Activated CD4-positive, alpha-beta T cell treated with anti-CD3 and anti-CD28 coated beads, Interleukin-2, amount 10 ng/mL, durations not matched to agents 7 days and 5 days (primary cell): Measurements from ENCODE around the gene TGFB2. TPM values are rescaled to one million over a fixed set of nuclear protein-coding genes. Genes with fewer than 3 reads are reported as not detected.

Experiments used
- CTCF ChIA-PET: fragments of 350-600 bp; sonication (Branson Sonifier 250); formaldehyde crosslinking; loops from one replicate; lab custom pipeline; 2021; ENCODE audit warnings: antibody characterized with exemption; lab: Charles Lee
- POLR2A ChIA-PET: fragments of 350-600 bp; sonication (Branson Sonifier 250); formaldehyde crosslinking; loops from one replicate; lab custom pipeline; 2021; ENCODE audit warnings: antibody characterized with exemption; lab: Charles Lee
- DNase-seq: peaks from one replicate; pipeline ENCODE4 v3.0.0-alpha.2; 2020
- H3K27ac Mint-ChIP-seq: one replicate; pipeline ENCODE4 v1.8.0; 2021; ENCODE audit warnings: mild to moderate bottlenecking, moderate library complexity, mixed read lengths
- H3K27me3 Mint-ChIP-seq: one replicate; pipeline ENCODE4 v1.8.0; 2021; ENCODE audit warnings: mixed read lengths
- H3K36me3 Mint-ChIP-seq: one replicate; pipeline ENCODE4 v1.8.0; 2021; ENCODE audit warnings: low read depth, mixed read lengths
- H3K4me1 Mint-ChIP-seq: one replicate; pipeline ENCODE4 v1.8.0; 2021; ENCODE audit warnings: mixed read lengths
- H3K4me3 Mint-ChIP-seq: one replicate; pipeline ENCODE4 v1.8.0; 2021; ENCODE audit warnings: mild to moderate bottlenecking, moderate library complexity, mixed read lengths
- H3K9me3 Mint-ChIP-seq: one replicate; pipeline ENCODE4 v1.8.0; 2021; ENCODE audit warnings: mixed read lengths
- total RNA-seq, 2 experiments: library from RNA; stranded (reverse); gene quantifications; one replicate each; pipeline ENCODE4 v1.2.3, GENCODE V29; 2021

Gene TGFB2
- total RNA-seq, 2 experiments from 2014 or later: not detected

DNA sequence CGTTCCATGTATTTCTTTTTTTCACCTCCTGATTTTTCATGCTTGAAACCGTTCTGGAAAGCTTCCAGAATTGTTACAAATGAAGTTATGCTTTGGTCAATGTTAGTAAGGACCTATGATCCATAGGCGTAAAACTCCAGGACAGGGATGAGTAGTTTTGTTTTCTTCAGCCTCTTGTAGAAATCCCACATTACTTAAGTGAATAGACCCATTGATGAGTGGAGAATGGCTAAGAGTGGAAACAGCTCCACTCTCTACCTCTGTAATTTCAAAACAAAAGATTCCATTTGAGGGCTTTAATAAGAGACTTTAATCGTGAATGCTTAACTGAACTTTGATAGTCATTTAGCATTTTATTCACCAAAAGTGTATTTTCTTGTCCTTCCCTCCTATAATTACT, 3.0 kb upstream of the TGFB2 start:
- Mint-ChIP-seq H3K27ac (no peak overlapping the region), H3K36me3 (no peaks in the 10 kb centered on the region), H3K4me1 (no peaks in the 10 kb centered on the region), H3K4me3 (no peak overlapping the region), H3K27me3 (peaks cover 13% of the 10 kb centered on the region), H3K9me3 (no peaks in the 10 kb centered on the region)
- POLR2A ChIA-PET: interaction anchor here (0.6 kb wide), 1 partner anchor 34 kb away, joined by 3 read pairs; no protein-coding TSS in a partner anchor
- no peak for DNase-seq
- CTCF ChIA-PET: interaction anchor here (1.3 kb wide), 1 partner anchor 20 kb away, joined by 3 read pairs; no protein-coding TSS in a partner anchor

DNA sequence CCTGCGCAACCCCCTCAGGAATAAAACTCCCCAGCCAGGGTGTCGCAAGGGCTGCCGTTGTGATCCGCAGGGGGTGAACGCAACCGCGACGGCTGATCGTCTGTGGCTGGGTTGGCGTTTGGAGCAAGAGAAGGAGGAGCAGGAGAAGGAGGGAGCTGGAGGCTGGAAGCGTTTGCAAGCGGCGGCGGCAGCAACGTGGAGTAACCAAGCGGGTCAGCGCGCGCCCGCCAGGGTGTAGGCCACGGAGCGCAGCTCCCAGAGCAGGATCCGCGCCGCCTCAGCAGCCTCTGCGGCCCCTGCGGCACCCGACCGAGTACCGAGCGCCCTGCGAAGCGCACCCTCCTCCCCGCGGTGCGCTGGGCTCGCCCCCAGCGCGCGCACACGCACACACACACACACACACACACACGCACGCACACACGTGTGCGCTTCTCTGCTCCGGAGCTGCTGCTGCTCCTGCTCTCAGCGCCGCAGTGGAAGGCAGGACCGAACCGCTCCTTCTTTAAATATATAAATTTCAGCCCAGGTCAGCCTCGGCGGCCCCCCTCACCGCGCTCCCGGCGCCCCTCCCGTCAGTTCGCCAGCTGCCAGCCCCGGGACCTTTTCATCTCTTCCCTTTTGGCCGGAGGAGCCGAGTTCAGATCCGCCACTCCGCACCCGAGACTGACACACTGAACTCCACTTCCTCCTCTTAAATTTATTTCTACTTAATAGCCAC, 696 bp downstream of the TGFB2 start:
- peaks cover 45% of the 10 kb centered on the region for H3K27me3 Mint-ChIP-seq
- H3K4me3 Mint-ChIP-seq: no peak overlapping the region
- DNase-seq: peak; percentile 19
- H3K27ac Mint-ChIP-seq: peak overlapping the region; percentile 14
- H3K36me3 Mint-ChIP-seq: no peaks in the 10 kb centered on the region
- H3K9me3 Mint-ChIP-seq: no peaks in the 10 kb centered on the region
- ChIA-PET POLR2A (interaction anchor here (0.7 kb wide), 1 partner anchor 12 kb away, joined by 3 read pairs; no protein-coding TSS in a partner anchor), CTCF (interaction anchor here (1.0 kb wide), 1 partner anchor 28 kb away, joined by 4 read pairs; no protein-coding TSS in a partner anchor)
- no peaks in the 10 kb centered on the region for H3K4me1 Mint-ChIP-seq

DNA sequence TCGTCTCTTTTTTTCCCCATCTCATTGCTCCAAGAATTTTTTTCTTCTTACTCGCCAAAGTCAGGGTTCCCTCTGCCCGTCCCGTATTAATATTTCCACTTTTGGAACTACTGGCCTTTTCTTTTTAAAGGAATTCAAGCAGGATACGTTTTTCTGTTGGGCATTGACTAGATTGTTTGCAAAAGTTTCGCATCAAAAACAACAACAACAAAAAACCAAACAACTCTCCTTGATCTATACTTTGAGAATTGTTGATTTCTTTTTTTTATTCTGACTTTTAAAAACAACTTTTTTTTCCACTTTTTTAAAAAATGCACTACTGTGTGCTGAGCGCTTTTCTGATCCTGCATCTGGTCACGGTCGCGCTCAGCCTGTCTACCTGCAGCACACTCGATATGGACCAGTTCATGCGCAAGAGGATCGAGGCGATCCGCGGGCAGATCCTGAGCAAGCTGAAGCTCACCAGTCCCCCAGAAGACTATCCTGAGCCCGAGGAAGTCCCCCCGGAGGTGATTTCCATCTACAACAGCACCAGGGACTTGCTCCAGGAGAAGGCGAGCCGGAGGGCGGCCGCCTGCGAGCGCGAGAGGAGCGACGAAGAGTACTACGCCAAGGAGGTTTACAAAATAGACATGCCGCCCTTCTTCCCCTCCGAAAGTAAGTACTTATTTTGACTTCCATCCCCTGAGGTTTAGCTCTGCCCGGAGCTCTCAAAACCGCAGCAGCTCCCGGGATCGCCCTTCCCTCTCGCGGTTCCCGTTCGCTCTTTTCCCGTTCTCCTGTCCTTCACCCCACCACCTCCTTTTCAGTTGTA, 1.5 kb downstream of the TGFB2 start:
- H3K27ac Mint-ChIP-seq: peak overlapping the region; percentile 14
- ChIA-PET CTCF (no interaction called here), POLR2A (no interaction called here)
- H3K4me3 Mint-ChIP-seq: no peak overlapping the region
- no peaks in the 10 kb centered on the region for H3K36me3 Mint-ChIP-seq
- DNase-seq: no peak
- H3K9me3 Mint-ChIP-seq: no peaks in the 10 kb centered on the region
- H3K4me1 Mint-ChIP-seq: peaks cover 7% of the 10 kb centered on the region
- H3K27me3 Mint-ChIP-seq: peaks cover 49% of the 10 kb centered on the region

DNA sequence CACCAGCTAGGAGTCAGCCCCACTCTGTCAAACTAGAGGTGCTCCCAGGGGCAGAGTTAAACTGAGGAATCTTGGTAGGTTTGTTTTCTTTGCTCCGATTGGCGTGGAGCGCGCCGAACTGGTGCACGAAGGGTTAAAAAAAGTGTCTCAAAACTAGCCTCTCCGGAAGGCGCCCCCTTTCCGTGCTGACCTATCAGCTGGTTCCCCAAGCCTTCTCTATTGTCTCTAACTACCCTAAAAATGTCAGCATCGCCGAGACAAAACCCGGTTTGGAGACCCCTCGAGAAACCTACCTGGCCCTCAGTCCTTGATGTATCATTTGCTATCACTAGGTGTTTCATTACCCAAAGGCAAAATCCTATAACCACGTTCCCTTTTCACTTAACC, 2.2 kb downstream of the TGFB2 start:
- no peak for DNase-seq
- Mint-ChIP-seq H3K4me1 (peaks cover 9% of the 10 kb centered on the region), H3K36me3 (no peaks in the 10 kb centered on the region), H3K4me3 (no peak overlapping the region), H3K9me3 (no peaks in the 10 kb centered on the region), H3K27me3 (peaks cover 49% of the 10 kb centered on the region), H3K27ac (no peak overlapping the region)
- ChIA-PET POLR2A (no interaction called here), CTCF (no interaction called here)

DNA sequence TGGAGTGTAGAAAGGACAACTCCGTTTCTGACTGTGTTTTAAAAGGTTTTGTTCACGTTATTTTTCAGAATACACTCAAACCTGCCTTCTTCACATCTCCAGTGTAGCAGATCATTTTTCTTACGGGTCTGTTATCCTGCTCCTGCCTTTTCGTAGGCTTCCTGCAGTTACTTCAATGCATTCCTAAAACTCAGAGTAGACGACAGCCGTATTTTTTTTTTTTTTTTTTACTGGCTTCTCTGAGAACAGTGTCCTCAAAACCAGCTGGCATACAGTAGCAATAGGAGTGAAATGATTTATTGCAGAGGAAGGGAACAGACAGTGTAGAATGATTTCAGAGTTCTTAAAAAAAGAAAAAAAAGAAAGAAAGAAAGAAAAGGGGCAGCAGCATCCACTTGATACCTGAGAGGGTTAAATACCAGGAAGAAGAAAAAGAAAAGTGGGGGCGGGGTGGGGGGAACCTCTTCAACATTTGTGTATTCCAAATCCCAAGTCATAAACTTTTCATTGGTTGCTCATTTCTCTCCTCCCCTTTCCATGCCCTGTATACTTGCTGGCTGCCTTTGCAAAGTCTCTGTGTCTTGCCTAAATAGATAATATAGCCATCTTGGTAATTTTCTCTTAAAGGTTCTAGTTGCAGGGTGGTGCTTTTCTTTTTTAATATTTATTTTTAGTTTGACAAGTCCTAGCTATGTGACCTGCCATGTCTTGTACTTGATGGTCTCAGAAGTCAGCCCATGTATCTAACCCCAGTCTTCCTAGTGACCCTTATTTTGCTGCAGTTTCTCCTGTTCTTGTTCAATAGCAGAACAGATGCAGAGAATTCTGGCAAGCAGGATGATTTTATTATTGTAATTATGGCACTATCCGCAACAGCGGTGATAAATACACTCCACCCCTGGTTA, 2.8 kb downstream of the TGFB2 start:
- Mint-ChIP-seq H3K4me3 (no peak overlapping the region), H3K36me3 (no peaks in the 10 kb centered on the region), H3K9me3 (no peaks in the 10 kb centered on the region), H3K27ac (no peak overlapping the region), H3K4me1 (peaks cover 9% of the 10 kb centered on the region), H3K27me3 (peaks cover 49% of the 10 kb centered on the region)
- no peak for DNase-seq
- ChIA-PET CTCF (no interaction called here), POLR2A (no interaction called here)

DNA sequence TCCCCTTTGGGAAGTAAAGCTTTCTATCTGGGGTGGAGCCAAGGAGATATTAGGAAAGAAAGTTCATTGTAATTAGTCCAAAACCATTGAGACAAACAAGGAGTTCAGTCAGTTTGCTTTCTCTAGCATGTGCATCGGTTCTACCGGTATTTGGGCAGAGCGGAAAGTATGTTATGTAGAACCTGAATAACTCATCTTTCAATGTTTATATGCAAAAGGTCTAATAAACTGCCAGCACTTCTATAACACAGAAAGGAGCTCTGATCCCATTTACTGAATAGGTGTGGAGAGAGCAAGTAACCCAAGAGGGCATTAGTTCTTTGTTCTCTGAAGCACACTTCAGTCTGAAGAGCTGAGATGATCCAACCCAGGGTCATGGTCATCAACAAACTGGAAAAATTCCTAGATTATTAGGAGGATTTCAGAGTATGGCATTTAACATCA, 3.5 kb downstream of the TGFB2 start:
- H3K9me3 Mint-ChIP-seq: no peaks in the 10 kb centered on the region
- H3K27ac Mint-ChIP-seq: no peak overlapping the region
- ChIA-PET POLR2A (no interaction called here), CTCF (no interaction called here)
- no peak for DNase-seq
- H3K4me1 Mint-ChIP-seq: peaks cover 9% of the 10 kb centered on the region
- no peaks in the 10 kb centered on the region for H3K36me3 Mint-ChIP-seq
- H3K4me3 Mint-ChIP-seq: no peak overlapping the region
- H3K27me3 Mint-ChIP-seq: peaks cover 49% of the 10 kb centered on the region

DNA sequence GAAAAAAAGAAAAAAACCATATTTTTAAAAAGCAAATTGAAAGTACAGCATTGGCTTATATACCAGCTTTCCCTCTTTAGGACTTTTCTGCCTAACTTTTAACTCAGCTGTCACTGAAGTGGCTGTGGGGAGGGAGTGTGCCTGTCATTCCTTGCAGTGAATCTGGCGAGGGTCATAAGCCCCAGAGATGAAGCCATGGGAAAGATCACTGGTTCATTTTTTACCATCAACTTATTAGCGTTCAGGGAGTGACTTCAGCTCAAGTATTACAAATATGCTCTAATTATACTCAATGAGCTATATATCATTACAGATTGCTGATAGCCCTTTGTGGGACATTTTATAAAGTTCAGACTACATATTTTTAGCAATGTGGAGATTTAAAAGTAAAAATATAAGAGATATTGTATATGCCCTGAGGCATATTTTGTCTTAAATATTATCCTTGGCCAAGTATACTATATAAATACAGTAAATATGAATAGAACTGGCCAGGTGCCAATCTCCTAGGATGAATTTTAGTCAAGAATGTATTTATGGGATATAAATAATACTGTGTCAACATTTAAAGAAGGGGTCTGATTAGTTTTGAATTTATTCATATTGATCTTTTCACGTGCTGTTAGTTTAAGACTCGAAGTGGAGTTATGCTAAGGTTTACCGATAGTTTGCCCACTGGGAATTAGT, 4.4 kb downstream of the TGFB2 start:
- ChIA-PET POLR2A (no interaction called here), CTCF (no interaction called here)
- H3K4me1 Mint-ChIP-seq: peaks cover 9% of the 10 kb centered on the region
- no peaks in the 10 kb centered on the region for H3K9me3 Mint-ChIP-seq
- no peaks in the 10 kb centered on the region for H3K36me3 Mint-ChIP-seq
- no peak for DNase-seq
- H3K27ac Mint-ChIP-seq: no peak overlapping the region
- H3K4me3 Mint-ChIP-seq: no peak overlapping the region
- H3K27me3 Mint-ChIP-seq: peaks cover 52% of the 10 kb centered on the region

DNA sequence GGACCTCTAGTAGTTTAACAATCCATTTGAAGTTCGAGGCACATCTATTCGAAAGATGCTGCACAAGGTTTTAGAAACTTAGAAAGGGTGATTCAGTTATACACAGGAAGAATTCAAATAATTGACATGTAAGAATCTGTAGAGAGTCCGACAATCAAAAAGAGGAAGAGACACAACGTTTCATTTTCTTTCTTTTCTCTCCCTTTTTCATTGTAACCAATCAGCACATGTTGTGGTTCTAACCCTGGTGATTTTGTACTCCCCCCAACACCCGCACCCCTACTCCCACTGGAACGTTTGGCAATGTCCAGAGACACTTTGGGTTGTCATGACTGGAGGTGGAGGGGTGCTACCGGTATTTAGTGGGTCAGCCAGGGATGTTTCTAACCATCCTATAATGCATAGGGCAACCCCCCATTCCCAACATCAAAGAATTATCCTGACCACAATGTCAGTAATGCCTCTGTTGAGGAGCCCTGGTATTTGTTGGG, 4.9 kb downstream of the TGFB2 start:
- ChIA-PET CTCF (no interaction called here), POLR2A (no interaction called here)
- Mint-ChIP-seq H3K4me3 (no peak overlapping the region), H3K4me1 (peaks cover 9% of the 10 kb centered on the region), H3K27ac (no peak overlapping the region), H3K9me3 (no peaks in the 10 kb centered on the region), H3K27me3 (peaks cover 52% of the 10 kb centered on the region), H3K36me3 (no peaks in the 10 kb centered on the region)
- no peak for DNase-seq

DNA sequence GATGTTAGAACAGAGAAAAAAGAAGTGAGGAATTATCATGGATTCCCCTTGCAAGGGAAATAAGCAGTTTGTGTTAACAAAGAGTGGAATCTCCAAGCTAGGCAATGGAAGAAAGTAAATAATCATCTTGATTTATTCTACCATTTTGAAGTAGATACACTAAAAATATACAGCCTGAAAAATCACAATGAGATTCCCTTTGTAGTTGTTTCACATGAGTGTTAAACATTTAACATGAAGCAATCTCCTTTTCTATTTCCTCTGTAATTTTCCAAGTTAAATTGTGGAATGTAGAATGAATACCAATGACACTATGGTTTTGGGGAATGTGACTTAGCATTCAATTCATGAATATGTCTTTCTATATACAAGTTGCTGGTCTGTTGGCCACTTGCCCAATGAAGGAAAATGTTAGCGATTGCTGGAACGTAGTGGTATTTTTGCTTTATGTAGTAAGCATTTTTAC, 5.7 kb downstream of the TGFB2 start:
- Mint-ChIP-seq H3K27me3 (peaks cover 52% of the 10 kb centered on the region), H3K4me1 (peaks cover 9% of the 10 kb centered on the region), H3K27ac (no peak overlapping the region), H3K36me3 (no peaks in the 10 kb centered on the region), H3K4me3 (peak overlapping the region; percentile 58), H3K9me3 (no peaks in the 10 kb centered on the region)
- ChIA-PET CTCF (no interaction called here), POLR2A (no interaction called here)
- DNase-seq: no peak

DNA sequence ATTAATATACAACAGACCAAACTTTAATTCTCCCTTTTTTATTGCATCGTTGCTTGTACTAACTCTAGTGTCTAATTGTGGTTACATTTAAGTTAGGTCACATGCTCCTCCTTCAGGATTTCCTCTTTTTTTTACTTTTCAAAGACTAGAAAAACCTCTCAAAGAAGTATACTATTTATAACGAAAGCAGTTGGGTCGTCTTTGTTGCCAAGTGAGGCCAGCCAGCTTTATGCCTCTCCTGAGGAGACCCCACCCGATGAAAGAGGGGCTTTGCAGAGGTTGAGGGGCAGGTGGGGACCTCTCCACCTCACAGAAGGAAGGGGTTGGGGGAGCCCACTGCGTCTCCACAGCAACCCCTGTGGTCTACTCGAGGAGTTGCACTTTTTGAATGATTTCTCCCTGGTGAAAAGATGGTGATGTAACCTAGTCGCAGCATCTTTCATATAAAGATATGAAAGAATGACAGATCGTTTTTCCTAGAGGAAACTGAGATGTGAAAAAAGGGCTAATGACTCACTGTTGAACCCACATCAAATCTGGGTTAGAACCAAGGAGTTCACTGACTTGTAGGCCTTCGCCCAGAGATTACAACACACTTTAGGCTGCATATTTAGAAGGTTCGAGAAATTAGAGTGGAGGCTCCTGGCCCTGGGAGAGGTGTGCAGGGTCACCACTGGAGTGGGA, 6.4 kb downstream of the TGFB2 start:
- Mint-ChIP-seq H3K9me3 (no peaks in the 10 kb centered on the region), H3K36me3 (no peaks in the 10 kb centered on the region), H3K27ac (no peak overlapping the region), H3K4me3 (peak overlapping the region; percentile 58), H3K4me1 (peaks cover 9% of the 10 kb centered on the region), H3K27me3 (peaks cover 45% of the 10 kb centered on the region)
- CTCF ChIA-PET: no interaction called here
- POLR2A ChIA-PET: no interaction called here
- peak; percentile 10 for DNase-seq

DNA sequence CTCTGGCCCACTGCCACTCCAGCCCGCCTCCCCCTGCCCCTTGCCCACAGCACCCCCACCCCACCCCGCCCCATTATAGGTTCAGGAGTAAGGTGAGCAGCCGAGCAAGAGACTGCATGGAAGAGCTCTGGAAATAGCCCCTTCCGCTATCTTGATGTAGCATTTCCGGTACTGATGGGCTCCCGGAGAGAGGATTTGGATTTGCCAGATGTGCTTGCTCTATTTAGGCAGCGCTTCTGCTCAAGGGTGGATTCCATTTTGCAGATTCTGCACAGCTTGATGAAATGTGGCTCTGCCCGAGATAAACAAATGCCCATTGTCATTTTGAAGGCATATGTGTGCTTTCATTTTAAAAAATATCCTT, 6.9 kb downstream of the TGFB2 start:
- no peak for DNase-seq
- POLR2A ChIA-PET: no interaction called here
- no peaks in the 10 kb centered on the region for H3K9me3 Mint-ChIP-seq

More for the DNA sequence above, 6.9 kb downstream of the TGFB2 start:
- H3K4me1 Mint-ChIP-seq: peaks cover 9% of the 10 kb centered on the region
- H3K27me3 Mint-ChIP-seq: peaks cover 40% of the 10 kb centered on the region
- H3K27ac Mint-ChIP-seq: no peak overlapping the region
- CTCF ChIA-PET: no interaction called here
- no peaks in the 10 kb centered on the region for H3K36me3 Mint-ChIP-seq
- no peak overlapping the region for H3K4me3 Mint-ChIP-seq
